Loucy (cell line): Measurements from ENCODE around the gene KISS1.

Experiments
- H2AFZ ChIP-seq: fragments of 200-600 bp; sonication (generic); 2 replicates; pipeline ENCODE4 v1.6.0; 2016; ENCODE audit warnings: antibody characterized with exemption, mild to moderate bottlenecking, low read length, moderate library complexity
- H3F3A ChIP-seq: fragments of 200-600 bp; 2 replicates; pipeline ENCODE4 v1.6.0; 2016; ENCODE audit warnings: antibody characterized with exemption, low read depth, mild to moderate bottlenecking
- H3K27me3 ChIP-seq: fragments of 200-600 bp; sonication (generic); 2 replicates; pipeline ENCODE4 v1.6.1; 2014; ENCODE audit warnings: low read length, mild to moderate bottlenecking; ENCODE audit not compliant: insufficient read depth, poor library complexity, severe bottlenecking
- H3K36me3 ChIP-seq: fragments of 200-600 bp; sonication (generic); 2 replicates; pipeline ENCODE4 v1.6.1; 2016; ENCODE audit warnings: low read length; ENCODE audit not compliant: insufficient read depth
- H3K4me1 ChIP-seq: fragments of 200-600 bp; sonication (generic); 2 replicates; pipeline ENCODE4 v1.5.1; 2014; ENCODE audit warnings: low read length, mild to moderate bottlenecking; ENCODE audit not compliant: insufficient read depth, poor library complexity, severe bottlenecking
- H3K4me2 ChIP-seq: fragments of 200-600 bp; sonication (generic); 2 replicates; pipeline ENCODE4 v1.6.0; 2014; ENCODE audit warnings: antibody characterized with exemption, low read length, low read depth, mild to moderate bottlenecking; ENCODE audit not compliant: poor library complexity, severe bottlenecking
- H3K4me3 ChIP-seq: fragments of 200-600 bp; sonication (generic); 2 replicates; pipeline ENCODE4 v1.5.1; 2014; ENCODE audit warnings: low read length, mild to moderate bottlenecking, mixed read lengths; ENCODE audit not compliant: poor library complexity, severe bottlenecking
- H3K79me2 ChIP-seq: fragments of 200-600 bp; sonication (generic); 2 replicates; pipeline ENCODE4 v1.6.1; 2014; ENCODE audit warnings: low read length; ENCODE audit not compliant: insufficient read depth
- H3K9ac ChIP-seq: fragments of 200-600 bp; sonication (generic); 2 replicates; pipeline ENCODE4 v1.6.0; 2014; ENCODE audit warnings: mild to moderate bottlenecking, low read depth, low read length, moderate library complexity; ENCODE audit not compliant: poor library complexity, severe bottlenecking
- H3K9me2 ChIP-seq: fragments of 200-600 bp; sonication (generic); replicated peaks from 2 replicates; pipeline ENCODE4 v1.6.1; 2016; ENCODE audit warnings: low read depth, low read length, mixed read lengths
- H3K9me3 ChIP-seq: fragments of 200-600 bp; sonication (generic); 2 replicates; pipeline ENCODE4 v1.6.1; 2014; ENCODE audit warnings: mild to moderate bottlenecking, antibody characterized with exemption, low read length, low read depth; ENCODE audit not compliant: insufficient read depth
- H4K20me1 ChIP-seq: fragments of 200-600 bp; sonication (generic); 2 replicates; pipeline ENCODE4 v1.6.0; 2014; ENCODE audit warnings: antibody characterized with exemption, low read length, mild to moderate bottlenecking; ENCODE audit not compliant: insufficient read depth, poor library complexity, severe bottlenecking
- EZH2phosphoT487 ChIP-seq: fragments of 200-600 bp; IDR thresholded peaks from 2 replicates; pipeline ENCODE4 v1.6.1; 2018; ENCODE audit warnings: antibody characterized with exemption, mild to moderate bottlenecking, moderate library complexity, borderline replicate concordance
- TF ChIP-seq, protein P1 (sequence below): fragments of 200-600 bp; sonication (generic); conservative IDR thresholded peaks from 2 replicates; pipeline ENCODE4 v1.5.1; 2014; ENCODE audit warnings: mild to moderate bottlenecking, antibody characterized with exemption, low read length

Gene KISS1

DNA sequence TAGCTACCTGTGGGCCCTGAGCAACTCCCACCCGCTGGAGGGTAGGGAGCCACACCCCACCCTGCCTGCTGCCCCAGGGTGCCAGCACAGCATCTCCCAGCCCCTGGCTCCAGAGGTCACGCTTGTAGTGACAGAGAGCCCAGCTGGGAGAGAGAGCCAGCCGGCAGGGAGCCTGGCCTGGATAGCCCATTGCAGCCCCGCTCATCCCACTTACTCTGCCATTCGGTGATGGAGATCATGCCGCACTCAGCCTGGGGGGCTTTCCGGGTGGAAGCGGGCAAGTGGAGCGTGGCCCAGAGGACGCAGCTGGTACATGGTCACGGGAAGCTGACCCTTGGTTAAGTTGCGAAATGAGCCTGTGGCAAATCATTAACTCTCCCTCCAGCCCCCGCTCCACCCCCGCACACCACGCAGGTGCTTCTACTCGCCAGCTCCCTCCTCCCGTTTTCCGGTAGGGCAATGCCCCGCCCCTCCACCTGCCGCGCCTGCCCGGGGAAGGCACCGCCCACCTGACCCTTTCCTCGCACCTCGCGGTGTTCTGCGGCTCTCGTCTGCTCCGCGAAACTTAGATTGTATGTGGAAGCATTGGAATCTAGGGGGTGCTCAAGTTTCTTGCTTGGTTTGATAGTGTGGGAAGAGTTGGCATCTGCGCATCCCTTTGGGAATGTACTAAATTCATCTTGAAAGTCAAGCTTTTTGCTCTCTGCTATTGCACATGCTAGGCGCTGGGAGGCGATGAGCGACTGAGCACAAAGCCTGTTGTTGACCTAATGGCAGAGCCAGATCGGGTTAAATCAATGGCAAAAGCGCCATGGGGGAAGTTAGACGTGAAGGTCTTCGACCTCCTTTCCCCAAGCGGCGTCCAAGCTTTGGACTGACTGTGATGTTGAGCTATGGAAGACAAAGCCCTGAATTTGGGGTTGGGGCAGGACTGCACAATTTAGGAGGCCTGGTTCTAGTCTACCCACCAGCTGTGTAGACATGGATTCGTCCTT lies 17.7 kb upstream of the KISS1 start, which contains the start of gene GOLT1A:
Gene GOLT1A, minus strand, starts transcription at position 321 of the 995 bp plus-strand sequence. Its CDS starts 82 bp downstream, at position 239.
- Histone ChIP-seq H3K4me1 (no peaks in the 10 kb centered on the region), H4K20me1 (no peaks in the 10 kb centered on the region), H3K4me3 (no peak within 1 kb of the TSS), H3K9me3 (no peaks in the 10 kb centered on the region), H3K79me2 (no peaks in the 10 kb centered on the region), H3F3A (no peaks in the 10 kb centered on the region), H2AFZ (no peak within 1 kb of the TSS), H3K27me3 (no peaks in the 10 kb centered on the region), H3K4me2 (no peak within 1 kb of the TSS), H3K36me3 (no peaks in the 10 kb centered on the region), H3K9ac (no peak within 1 kb of the TSS), H3K9me2 (no peaks in the 10 kb centered on the region)
- TF ChIP-seq EZH2phosphoT487: no peak
- TF ChIP-seq, protein P1, sequence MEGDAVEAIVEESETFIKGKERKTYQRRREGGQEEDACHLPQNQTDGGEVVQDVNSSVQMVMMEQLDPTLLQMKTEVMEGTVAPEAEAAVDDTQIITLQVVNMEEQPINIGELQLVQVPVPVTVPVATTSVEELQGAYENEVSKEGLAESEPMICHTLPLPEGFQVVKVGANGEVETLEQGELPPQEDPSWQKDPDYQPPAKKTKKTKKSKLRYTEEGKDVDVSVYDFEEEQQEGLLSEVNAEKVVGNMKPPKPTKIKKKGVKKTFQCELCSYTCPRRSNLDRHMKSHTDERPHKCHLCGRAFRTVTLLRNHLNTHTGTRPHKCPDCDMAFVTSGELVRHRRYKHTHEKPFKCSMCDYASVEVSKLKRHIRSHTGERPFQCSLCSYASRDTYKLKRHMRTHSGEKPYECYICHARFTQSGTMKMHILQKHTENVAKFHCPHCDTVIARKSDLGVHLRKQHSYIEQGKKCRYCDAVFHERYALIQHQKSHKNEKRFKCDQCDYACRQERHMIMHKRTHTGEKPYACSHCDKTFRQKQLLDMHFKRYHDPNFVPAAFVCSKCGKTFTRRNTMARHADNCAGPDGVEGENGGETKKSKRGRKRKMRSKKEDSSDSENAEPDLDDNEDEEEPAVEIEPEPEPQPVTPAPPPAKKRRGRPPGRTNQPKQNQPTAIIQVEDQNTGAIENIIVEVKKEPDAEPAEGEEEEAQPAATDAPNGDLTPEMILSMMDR: 0 out of 2 replicates have a peak, but pooled peaks have one; percentile 19

DNA sequence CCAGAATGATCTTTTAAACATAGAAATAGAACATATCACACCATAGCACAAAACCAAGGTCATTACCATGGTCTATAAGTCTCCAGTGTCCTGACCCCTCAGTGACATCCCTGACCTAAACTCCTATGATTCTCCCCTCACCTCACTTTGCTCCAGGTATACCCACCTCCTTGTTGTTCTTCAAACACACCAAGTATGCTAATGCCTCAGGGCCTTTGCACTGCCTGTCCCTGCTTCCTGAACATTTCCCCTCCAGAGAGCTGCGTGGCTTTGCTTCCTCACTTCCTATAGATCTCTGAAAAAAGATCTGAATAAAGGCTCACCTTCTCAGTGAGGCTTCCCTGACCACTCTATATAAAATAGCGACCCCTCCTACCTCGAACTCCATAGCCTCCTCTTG lies 16.4 kb upstream of the KISS1 start:
- Histone ChIP-seq H3K36me3 (no peaks in the 10 kb centered on the region), H3K9ac (no peak overlapping the region), H3K9me3 (no peaks in the 10 kb centered on the region), H2AFZ (no peak overlapping the region), H3F3A (no peaks in the 10 kb centered on the region), H3K27me3 (no peaks in the 10 kb centered on the region), H3K4me2 (no peak overlapping the region), H3K4me1 (no peaks in the 10 kb centered on the region), H4K20me1 (no peaks in the 10 kb centered on the region), H3K9me2 (no peaks in the 10 kb centered on the region), H3K79me2 (no peaks in the 10 kb centered on the region), H3K4me3 (no peak overlapping the region)
- TF ChIP-seq EZH2phosphoT487: no peak
- TF ChIP-seq, protein P1: no peak

DNA sequence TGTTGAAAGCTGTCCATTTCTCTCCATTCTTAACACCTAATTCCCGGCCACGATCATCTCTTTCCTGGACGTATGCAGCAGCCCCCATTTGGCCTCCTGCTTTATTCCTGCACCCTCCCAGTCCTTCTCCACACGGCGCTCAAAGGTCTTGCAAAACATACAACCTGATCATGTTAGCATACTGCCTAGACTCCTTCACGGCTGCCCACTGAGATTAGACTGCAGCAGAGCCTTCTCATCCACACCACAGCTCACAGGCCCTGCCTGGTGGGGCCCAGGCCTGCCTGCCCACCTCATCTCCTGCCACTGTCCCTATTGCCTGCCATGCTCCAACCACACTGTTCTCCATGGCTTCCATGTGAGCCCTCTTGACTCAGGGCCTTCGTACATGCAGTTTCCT lies 14.8 kb upstream of the KISS1 start:
- H3K4me2 ChIP-seq: no peak overlapping the region

More for the DNA sequence above, 14.8 kb upstream of the KISS1 start:
- Histone ChIP-seq H3K9ac (no peak overlapping the region), H3K4me1 (no peaks in the 10 kb centered on the region), H3K4me3 (no peak overlapping the region), H2AFZ (no peak overlapping the region), H3K9me2 (no peaks in the 10 kb centered on the region), H3K79me2 (no peaks in the 10 kb centered on the region), H4K20me1 (no peaks in the 10 kb centered on the region), H3K9me3 (no peaks in the 10 kb centered on the region), H3K27me3 (no peaks in the 10 kb centered on the region), H3F3A (no peaks in the 10 kb centered on the region), H3K36me3 (no peaks in the 10 kb centered on the region)
- no peak for TF ChIP-seq EZH2phosphoT487
- TF ChIP-seq, protein P1: no peak
